Neural cell (in vitro differentiated cells): ENCODE results near the gene TGFBR3L. TPM values are rescaled to one million over a fixed set of nuclear protein-coding genes. Genes with fewer than 3 reads are reported as not detected.
A peak's percentile ranks its signal among the peaks of the same experiment; 100 is the strongest.

ENCODE experiments used
- H2AFZ ChIP-seq: fragments of 200-600, 300-800 bp; sonication (generic), shearing (Covaris generic); 2 replicates; pipeline ENCODE4 v1.6.0; 2014; ENCODE audit warnings: low read depth, mild to moderate bottlenecking, antibody characterized with exemption, low read length, moderate library complexity
- H3F3A ChIP-seq: fragments of 200-600 bp; shearing (Covaris generic); 2 replicates; pipeline ENCODE4 v1.6.1; 2016; ENCODE audit warnings: mild to moderate bottlenecking, moderate library complexity, mixed read lengths, antibody characterized with exemption, low read length; ENCODE audit not compliant: insufficient read depth, poor library complexity, severe bottlenecking
- H3K27ac ChIP-seq: fragments of 200-600, 300-800 bp; sonication (generic), shearing (Covaris generic); 2 replicates; pipeline ENCODE4 v1.5.1; 2014; ENCODE audit warnings: mild to moderate bottlenecking, low read length, moderate library complexity
- H3K27me3 ChIP-seq: fragments of 300-800, 200-600 bp; sonication (generic), shearing (Covaris generic); 2 replicates; pipeline ENCODE4 v1.6.0; 2014; ENCODE audit warnings: mild to moderate bottlenecking, low read depth, low read length, moderate library complexity; ENCODE audit not compliant: insufficient read depth
- H3K36me3 ChIP-seq: fragments of 300-800, 200-600 bp; sonication (generic), shearing (Covaris generic); 2 replicates; pipeline ENCODE4 v1.5.1; 2014; ENCODE audit warnings: mild to moderate bottlenecking, antibody characterized with exemption, low read length, moderate library complexity; ENCODE audit not compliant: insufficient read depth
- H3K4me2 ChIP-seq: fragments of 300-800, 200-600 bp; sonication (generic), shearing (Covaris generic); 2 replicates; pipeline ENCODE4 v1.6.0; 2014; ENCODE audit warnings: mild to moderate bottlenecking, low read length
- H3K4me3 ChIP-seq: fragments of 300-800, 200-600 bp; sonication (generic), shearing (Covaris generic); 2 replicates; pipeline ENCODE4 v1.5.1; 2014; ENCODE audit warnings: mild to moderate bottlenecking, low read length, moderate library complexity
- H3K79me2 ChIP-seq: fragments of 200-600 bp; shearing (Covaris generic); replicated peaks from 2 replicates; pipeline ENCODE4 v1.6.0; 2014; ENCODE audit warnings: mild to moderate bottlenecking, low read length, moderate library complexity; ENCODE audit not compliant: insufficient read depth
- H3K9ac ChIP-seq: fragments of 300-800, 200-600 bp; sonication (generic), shearing (Covaris generic); 2 replicates; pipeline ENCODE4 v1.6.1; 2016; ENCODE audit warnings: mild to moderate bottlenecking, low read length, mixed read lengths
- H3K9me2 ChIP-seq: fragments of 200-600 bp; shearing (Covaris generic); 2 replicates; pipeline ENCODE4 v1.6.1; 2016; ENCODE audit warnings: mild to moderate bottlenecking, low read length, mixed read lengths; ENCODE audit not compliant: insufficient read depth
- H3K9me3 ChIP-seq: fragments of 200-600, 300-800 bp; sonication (generic), shearing (Covaris generic); 2 replicates; pipeline ENCODE4 v1.6.1; 2016; ENCODE audit warnings: mild to moderate bottlenecking, mixed run types, low read length, moderate library complexity, mixed read lengths
- H4K20me1 ChIP-seq: fragments of 200-600 bp; shearing (Covaris generic); 2 replicates; pipeline ENCODE4 v1.6.1; 2016; ENCODE audit warnings: mild to moderate bottlenecking, mixed run types; ENCODE audit not compliant: insufficient read depth
- CTCF ChIP-seq: fragments of 450-650 bp; IDR thresholded peaks from 2 replicates; pipeline ENCODE4 v1.5.1; 2014; ENCODE audit warnings: antibody characterized with exemption, mild to moderate bottlenecking, moderate library complexity; ENCODE audit not compliant: poor library complexity, severe bottlenecking
- EP300 ChIP-seq: fragments of 450-650 bp; conservative IDR thresholded peaks from 2 replicates; pipeline ENCODE4 v1.6.1; 2014; ENCODE audit warnings: antibody characterized with exemption, mild to moderate bottlenecking, moderate library complexity; ENCODE audit not compliant: poor library complexity, severe bottlenecking
- EZH2 ChIP-seq: fragments of 200-600, 300-800 bp; shearing (Covaris generic), sonication (generic); IDR thresholded peaks from 2 replicates; pipeline ENCODE4 v1.6.1; 2014; ENCODE audit warnings: antibody characterized with exemption, low read length, borderline replicate concordance, mild to moderate bottlenecking; ENCODE audit not compliant: insufficient read depth, poor library complexity, severe bottlenecking
- MXI1 ChIP-seq: fragments of 450-650 bp; conservative IDR thresholded peaks from 2 replicates; pipeline ENCODE4 v1.6.1; 2014; ENCODE audit warnings: antibody characterized with exemption, mild to moderate bottlenecking; ENCODE audit not compliant: poor library complexity, severe bottlenecking
- POLR2AphosphoS5 ChIP-seq: IDR thresholded peaks from 2 replicates; pipeline ENCODE4 v1.6.1; 2012
- RAD21 ChIP-seq: fragments of 450-650 bp; conservative IDR thresholded peaks from 2 replicates; pipeline ENCODE4 v1.6.1; 2014; ENCODE audit warnings: antibody characterized with exemption, mild to moderate bottlenecking, moderate library complexity
- REST ChIP-seq: IDR thresholded peaks from 2 replicates; pipeline ENCODE4 v1.6.1; 2012; ENCODE audit warnings: borderline replicate concordance
- SMC3 ChIP-seq: fragments of 450-650 bp; conservative IDR thresholded peaks from 2 replicates; pipeline ENCODE4 v1.6.1; 2014; ENCODE audit warnings: antibody characterized with exemption, mild to moderate bottlenecking, moderate library complexity; ENCODE audit not compliant: poor library complexity
- TAF1 ChIP-seq: IDR thresholded peaks from 2 replicates; pipeline ENCODE4 v1.6.1; 2012; ENCODE audit warnings: low read depth
- polyA plus RNA-seq: library from polyadenylated mRNA; depleted of rRNA; stranded (reverse); fragments of >200 nt; gene quantifications from 2 replicates; pipeline ENCODE4 v1.2.3, GENCODE V29; 2014

The TGFBR3L gene
- polyA plus RNA-seq, 1 donor from 2014 or later, result not detected

GRCh38 chr19:7916103-7916954 is 1.7 kb downstream of the TGFBR3L start:
- Histone ChIP-seq H3K27ac (no peak overlapping the region), H2AFZ (no peak overlapping the region), H3K4me2 (no peak overlapping the region), H3F3A (no peaks in the 10 kb centered on the region), H3K79me2 (no peaks in the 10 kb centered on the region), H3K4me3 (peak overlapping the region; percentile 57), H3K9me2 (no peaks in the 10 kb centered on the region), H4K20me1 (no peaks in the 10 kb centered on the region), H3K9me3 (no peaks in the 10 kb centered on the region), H3K27me3 (peaks cover 49% of the 10 kb centered on the region), H3K36me3 (no peaks in the 10 kb centered on the region), H3K9ac (no peak overlapping the region)
- TF ChIP-seq MXI1 (no peak), EZH2 (peak; percentile 59), POLR2AphosphoS5 (peak; percentile 3)

- Histone ChIP-seq H3F3A (no peaks in the 10 kb centered on the region), H3K4me3 (no peak overlapping the region), H3K9me3 (no peaks in the 10 kb centered on the region), H3K9ac (no peak overlapping the region), H3K27me3 (peaks cover 49% of the 10 kb centered on the region), H3K9me2 (no peaks in the 10 kb centered on the region), H3K4me2 (no peak overlapping the region), H3K79me2 (no peaks in the 10 kb centered on the region), H3K36me3 (no peaks in the 10 kb centered on the region), H4K20me1 (no peaks in the 10 kb centered on the region), H3K27ac (no peak overlapping the region), H2AFZ (no peak overlapping the region)
- TF ChIP-seq EZH2, result peak; percentile 33
- no peak for TF ChIP-seq SMC3
These were observed 2.3 kb downstream of the TGFBR3L start for GRCh38 chr19:7916955-7917266.

- H3K4me3 ChIP-seq, result peak overlapping the region; percentile 48
- peaks cover 49% of the 10 kb centered on the region for H3K27me3 ChIP-seq
- H2AFZ ChIP-seq, result no peak overlapping the region
- TF ChIP-seq REST (no peak), EP300 (no peak), EZH2 (peak; percentile 29), MXI1 (no peak), CTCF (peak; percentile 60), POLR2AphosphoS5 (no peak), SMC3 (no peak), TAF1 (no peak), RAD21 (no peak)
- H3K27ac ChIP-seq, result no peak overlapping the region
- H4K20me1 ChIP-seq, result no peaks in the 10 kb centered on the region
- H3K9ac ChIP-seq, result peak overlapping the region; percentile 5
- no peaks in the 10 kb centered on the region for H3K9me3 ChIP-seq
- H3K36me3 ChIP-seq, result no peaks in the 10 kb centered on the region
- H3F3A ChIP-seq, result no peaks in the 10 kb centered on the region
- no peaks in the 10 kb centered on the region for H3K9me2 ChIP-seq
- H3K4me2 ChIP-seq, result no peak overlapping the region
- no peaks in the 10 kb centered on the region for H3K79me2 ChIP-seq
These were observed 2.8 kb downstream of the TGFBR3L start for GRCh38 chr19:7917267-7918061.
